ENCODE measurements around the gene HTR1D.

Gene HTR1D

DNA sequence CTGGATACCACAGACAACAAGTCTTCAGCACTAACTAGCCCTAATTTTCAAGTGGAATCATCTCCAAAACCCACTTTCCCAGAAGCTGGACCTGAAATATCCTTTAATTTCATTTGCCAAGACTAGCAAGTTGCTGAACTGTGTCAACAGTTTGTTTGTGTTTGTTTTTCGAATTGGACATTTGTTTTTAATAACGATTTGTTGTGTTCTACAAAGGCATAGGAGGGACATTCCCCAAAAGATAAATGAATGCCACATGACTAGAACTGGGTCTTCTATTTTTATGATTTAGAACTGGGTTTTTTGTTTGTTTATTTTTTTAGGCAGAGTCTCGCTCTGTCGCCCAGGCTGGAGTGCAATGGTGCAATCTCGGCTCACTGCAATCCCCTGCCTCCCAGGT is 66.6 kb downstream of the HTR1D start:
- no peak for DNase-seq (ENCODE audit: low read depth in 2 of 2)

DNA sequence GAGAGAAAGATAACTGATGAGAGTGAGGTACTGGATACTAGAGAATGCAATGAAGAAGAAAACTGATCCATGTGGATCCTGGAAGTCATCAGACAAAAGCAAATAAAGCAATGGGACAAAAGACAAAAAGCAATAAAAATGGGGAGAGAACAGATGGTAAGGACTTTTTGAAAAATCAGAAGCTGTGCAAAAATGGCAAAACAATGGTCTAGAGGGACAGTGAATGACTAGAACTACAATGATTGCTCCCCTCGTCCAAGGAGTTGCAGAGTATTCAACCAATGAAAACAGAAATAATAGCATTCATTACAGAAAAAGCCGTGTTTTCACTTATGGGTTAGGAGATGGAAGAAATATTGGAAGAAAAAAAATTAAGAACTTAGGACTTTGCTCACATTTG is 67.2 kb downstream of the HTR1D start:
- DNase-seq (ENCODE audit: low read depth in 2 of 2), result no peak

DNA sequence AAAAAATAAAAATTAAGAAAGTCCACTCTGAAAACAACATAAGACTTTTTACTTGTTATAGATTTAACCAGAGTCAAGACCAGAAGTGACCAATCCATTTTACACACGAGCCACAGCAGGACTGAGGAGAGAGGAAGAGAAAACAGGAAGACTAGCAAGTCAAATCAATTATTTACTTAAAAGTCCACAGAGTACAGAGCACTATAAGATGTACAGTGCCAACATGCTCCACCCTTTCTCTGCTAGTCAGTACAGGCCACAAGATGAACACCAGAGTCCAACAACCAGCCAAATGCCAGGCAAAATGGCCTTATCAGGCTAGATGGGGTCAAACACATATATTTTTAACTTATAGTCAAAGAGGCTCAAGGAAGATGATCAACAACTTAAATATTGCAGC is 68.2 kb downstream of the HTR1D start:
- no peak for DNase-seq (ENCODE audit: low read depth in 2 of 2)

DNA sequence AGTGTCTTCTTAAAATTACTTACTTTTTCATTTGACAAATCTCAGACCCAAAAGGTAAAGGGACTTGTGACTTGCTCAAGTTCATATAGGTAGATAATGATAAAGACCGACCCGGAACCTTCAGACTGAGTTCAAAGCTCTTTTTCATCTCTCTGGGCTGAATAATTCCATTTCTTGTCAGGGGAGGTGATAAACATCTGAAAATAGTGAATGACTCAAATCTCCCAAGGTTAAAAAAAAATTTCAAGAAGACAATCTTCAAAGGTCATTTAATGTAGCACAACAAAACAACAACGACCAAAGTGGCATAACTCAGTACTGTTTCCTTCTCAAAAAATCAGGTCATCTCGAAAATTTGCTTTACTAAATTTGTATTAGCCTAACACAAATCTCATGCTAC is 69.2 kb downstream of the HTR1D start:
- DNase-seq (ENCODE audit: low read depth in 2 of 2), result no peak

Measured in stimulated activated CD4-positive, alpha-beta T cell treated with anti-CD3 and anti-CD28 coated beads, Interleukin-12 subunit alpha, Interleukin-12 subunit beta, amount 100 ng/mL, for 24 hours (primary cell).